Kidney epithelial cell (primary cell): Measurements from ENCODE around the gene HTRA2. TPM values are rescaled to one million over a fixed set of nuclear protein-coding genes. Genes with fewer than 3 reads are reported as not detected.

Experiments
- DNase-seq: peaks from one replicate; pipeline ENCODE4 v3.0.0-alpha.2; 2010; ENCODE audit warnings: low read depth
- H3K27me3 ChIP-seq: 2 replicates; pipeline ENCODE4 v1.6.0; 2011; ENCODE audit warnings: low read length; ENCODE audit not compliant: control insufficient read depth, insufficient read depth
- H3K36me3 ChIP-seq: 2 replicates; pipeline ENCODE4 v1.5.1; 2011; ENCODE audit warnings: low read length; ENCODE audit not compliant: control insufficient read depth, insufficient read depth
- H3K4me3 ChIP-seq: 2 replicates; pipeline ENCODE4 v1.5.1; 2011; ENCODE audit warnings: low read depth, mild to moderate bottlenecking, control low read depth, low read length
- total RNA-seq: library from RNA; depleted of rRNA; stranded (reverse); fragments of >200 nt; gene quantifications from 2 replicates; pipeline ENCODE4 v1.2.3, GENCODE V29; 2015
- TF ChIP-seq, protein P1 (sequence below): IDR thresholded peaks from 2 replicates; pipeline ENCODE4 v1.5.1; 2011; ENCODE audit warnings: mild to moderate bottlenecking, moderate library complexity, low read length, control low read depth, inconsistent platforms; ENCODE audit not compliant: insufficient read depth, poor library complexity, severe bottlenecking

HTRA2 gene
- total RNA-seq, 1 donor from 2014 or later: 35.1 TPM

- Histone ChIP-seq H3K27me3 (peaks cover 45% of the 10 kb centered on the region), H3K4me3 (no peak overlapping the region), H3K36me3 (no peaks in the 10 kb centered on the region)
- DNase-seq: no peak
- TF ChIP-seq, protein P1, sequence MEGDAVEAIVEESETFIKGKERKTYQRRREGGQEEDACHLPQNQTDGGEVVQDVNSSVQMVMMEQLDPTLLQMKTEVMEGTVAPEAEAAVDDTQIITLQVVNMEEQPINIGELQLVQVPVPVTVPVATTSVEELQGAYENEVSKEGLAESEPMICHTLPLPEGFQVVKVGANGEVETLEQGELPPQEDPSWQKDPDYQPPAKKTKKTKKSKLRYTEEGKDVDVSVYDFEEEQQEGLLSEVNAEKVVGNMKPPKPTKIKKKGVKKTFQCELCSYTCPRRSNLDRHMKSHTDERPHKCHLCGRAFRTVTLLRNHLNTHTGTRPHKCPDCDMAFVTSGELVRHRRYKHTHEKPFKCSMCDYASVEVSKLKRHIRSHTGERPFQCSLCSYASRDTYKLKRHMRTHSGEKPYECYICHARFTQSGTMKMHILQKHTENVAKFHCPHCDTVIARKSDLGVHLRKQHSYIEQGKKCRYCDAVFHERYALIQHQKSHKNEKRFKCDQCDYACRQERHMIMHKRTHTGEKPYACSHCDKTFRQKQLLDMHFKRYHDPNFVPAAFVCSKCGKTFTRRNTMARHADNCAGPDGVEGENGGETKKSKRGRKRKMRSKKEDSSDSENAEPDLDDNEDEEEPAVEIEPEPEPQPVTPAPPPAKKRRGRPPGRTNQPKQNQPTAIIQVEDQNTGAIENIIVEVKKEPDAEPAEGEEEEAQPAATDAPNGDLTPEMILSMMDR: no peak
These were observed 19.5 kb upstream of the HTRA2 start for GRCh38 chr2:74510272-74510671.

GRCh38 chr2:74511104-74511989 lies 18.4 kb upstream of the HTRA2 start:
- no peak overlapping the region for H3K4me3 ChIP-seq
- no peak for DNase-seq
- no peaks in the 10 kb centered on the region for H3K36me3 ChIP-seq
- TF ChIP-seq, protein P1: no peak
- peaks cover 56% of the 10 kb centered on the region for H3K27me3 ChIP-seq

- Histone ChIP-seq H3K36me3 (no peaks in the 10 kb centered on the region), H3K4me3 (no peak overlapping the region), H3K27me3 (peaks cover 67% of the 10 kb centered on the region)
- TF ChIP-seq, protein P1: no peak
- no peak for DNase-seq
These were observed 16.8 kb upstream of the HTRA2 start for GRCh38 chr2:74512744-74513604.

- Histone ChIP-seq H3K27me3 (peaks cover 73% of the 10 kb centered on the region), H3K4me3 (no peak overlapping the region), H3K36me3 (no peaks in the 10 kb centered on the region)
- DNase-seq: no peak
- TF ChIP-seq, protein P1: no peak
These were observed 15.9 kb upstream of the HTRA2 start for GRCh38 chr2:74513605-74514367.

GRCh38 chr2:74514368-74515270 lies 15.1 kb upstream of the HTRA2 start, which contains the start of gene TLX2:
TLX2 (plus strand) TSS chr2:74514450; CDS start chr2:74514807, 357 bp downstream.
- Histone ChIP-seq H3K4me3 (no peak within 1 kb of the TSS), H3K27me3 (peaks cover 73% of the 10 kb centered on the region), H3K36me3 (no peaks in the 10 kb centered on the region)
- TF ChIP-seq, protein P1: no peak
- no peak for DNase-seq
